Endodermal cell (in vitro differentiated cells): ENCODE measurements around the gene MGAT5B. TPM values are rescaled to one million over a fixed set of nuclear protein-coding genes. Genes with fewer than 3 reads are reported as not detected.

Experiments used
- DNase-seq: peaks from one replicate; pipeline ENCODE4 v3.0.0-alpha.2; 2017
- H3K27ac ChIP-seq: 2 replicates; pipeline ENCODE4 v1.5.1; 2013; ENCODE audit warnings: mild to moderate bottlenecking, low read depth, low read length, moderate library complexity
- H3K27me3 ChIP-seq: 2 replicates; pipeline ENCODE4 v1.6.1; 2013; ENCODE audit warnings: mild to moderate bottlenecking, low read length, moderate library complexity; ENCODE audit not compliant: insufficient read depth, control insufficient read depth, poor library complexity, severe bottlenecking
- H3K36me3 ChIP-seq: 2 replicates; pipeline ENCODE4 v1.7.0; 2013; ENCODE audit warnings: mild to moderate bottlenecking, low read length, moderate library complexity; ENCODE audit not compliant: control insufficient read depth, insufficient read depth
- H3K4me1 ChIP-seq: one replicate; pipeline ENCODE4 v1.7.0; 2013; ENCODE audit warnings: low read length; ENCODE audit not compliant: control insufficient read depth, insufficient read depth
- H3K4me3 ChIP-seq: 2 replicates; pipeline ENCODE4 v1.5.1; 2013; ENCODE audit warnings: mild to moderate bottlenecking, low read length, moderate library complexity
- H3K9ac ChIP-seq: 2 replicates; pipeline ENCODE4 v1.6.1; 2013; ENCODE audit warnings: mild to moderate bottlenecking, low read length, moderate library complexity; ENCODE audit not compliant: poor library complexity, severe bottlenecking; ENCODE audit errors: extremely low read depth
- H3K9me3 ChIP-seq: 2 replicates; pipeline ENCODE4 v1.6.1; 2013; ENCODE audit warnings: mild to moderate bottlenecking, low read length, moderate library complexity; ENCODE audit not compliant: control insufficient read depth
- H3K27ac Mint-ChIP-seq: 2 replicates; pipeline ENCODE4 v1.8.0; 2020; ENCODE audit warnings: mixed read lengths
- H3K27me3 Mint-ChIP-seq: 2 replicates; pipeline ENCODE4 v1.8.0; 2021; ENCODE audit warnings: mild to moderate bottlenecking, mixed read lengths; ENCODE audit not compliant: insufficient read depth
- H3K36me3 Mint-ChIP-seq: 2 replicates; pipeline ENCODE4 v1.8.0; 2020; ENCODE audit warnings: low read depth, mixed read lengths
- H3K4me1 Mint-ChIP-seq: 2 replicates; pipeline ENCODE4 v1.8.0; 2020; ENCODE audit warnings: mixed read lengths
- H3K4me3 Mint-ChIP-seq: 2 replicates; pipeline ENCODE4 v1.8.0; 2020; ENCODE audit warnings: mild to moderate bottlenecking, moderate library complexity, mixed read lengths
- H3K9me3 Mint-ChIP-seq: 2 replicates; pipeline ENCODE4 v1.8.0; 2020; ENCODE audit warnings: mild to moderate bottlenecking, mixed read lengths
- WGBS, 2 experiments: methylation state at CpG; one replicate each; pipeline versions ENCODE4 v1.1.5 to v1.1.7; 2013; ENCODE audit warnings: missing lambda C conversion rate in 2 of 2, mixed read lengths in 1 of 2; ENCODE audit not compliant: insufficient coverage in 1 of 2, insufficient read length in 1 of 2; 5-methylcytosine and 5-hydroxymethylcytosine counted together
- total RNA-seq, 2 donors: library from RNA; stranded (reverse); fragmentation: NEBNext Ultra II Directional in 1 of 2; extraction: Animal tissue kit (Norgen Biotek cat#: 25700) in 1 of 2; gene quantifications; 2 replicates in 1 of 2; 3 replicates in 1 of 2; pipeline ENCODE4 v1.2.1, GENCODE V29; 2021
- TF ChIP-seq, protein P1 (sequence below): fragments of 200-600 bp; sonication (generic); conservative IDR thresholded peaks from 2 replicates; pipeline ENCODE4 v1.5.0; 2021; ENCODE audit warnings: antibody characterized with exemption, mild to moderate bottlenecking

Gene MGAT5B
- total RNA-seq, 2 donors from 2014 or later = 2.9 to 3.3 TPM

DNA sequence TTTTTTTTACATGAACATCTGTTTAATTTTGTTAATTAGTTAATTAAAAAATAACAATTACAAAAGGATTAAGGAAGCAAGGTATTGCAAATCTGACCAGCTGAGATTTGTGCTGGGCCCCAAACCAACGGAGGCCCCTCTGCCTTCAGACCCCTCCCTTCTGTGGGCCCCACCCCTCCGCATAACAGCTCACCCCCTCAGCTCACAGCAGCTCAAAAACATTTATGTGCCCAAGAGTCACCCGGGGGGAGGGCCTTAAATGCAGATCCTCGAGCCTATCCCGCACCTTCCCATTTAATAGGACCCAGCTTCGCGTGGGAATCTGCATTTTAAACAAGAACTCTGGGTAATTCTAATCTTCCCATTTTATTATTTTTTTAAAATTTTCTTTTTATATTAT, 75.0 kb downstream of the MGAT5B start:
- 72 to 80% methylated on average over 3 to 7 of the region's 7 CpGs for WGBS, 2 experiments
- Mint-ChIP-seq H3K4me3 (no peak overlapping the region), H3K4me1 (peaks cover 3% of the 10 kb centered on the region), H3K27ac (no peak overlapping the region), H3K36me3 (no peaks in the 10 kb centered on the region), H3K27me3 (no peaks in the 10 kb centered on the region), H3K9me3 (no peaks in the 10 kb centered on the region)
- Histone ChIP-seq H3K4me3 (no peak overlapping the region), H3K27me3 (no peaks in the 10 kb centered on the region), H3K4me1 (no peaks in the 10 kb centered on the region), H3K27ac (no peak overlapping the region), H3K9me3 (no peaks in the 10 kb centered on the region), H3K36me3 (no peaks in the 10 kb centered on the region), H3K9ac (no peak overlapping the region)
- TF ChIP-seq, protein P1, sequence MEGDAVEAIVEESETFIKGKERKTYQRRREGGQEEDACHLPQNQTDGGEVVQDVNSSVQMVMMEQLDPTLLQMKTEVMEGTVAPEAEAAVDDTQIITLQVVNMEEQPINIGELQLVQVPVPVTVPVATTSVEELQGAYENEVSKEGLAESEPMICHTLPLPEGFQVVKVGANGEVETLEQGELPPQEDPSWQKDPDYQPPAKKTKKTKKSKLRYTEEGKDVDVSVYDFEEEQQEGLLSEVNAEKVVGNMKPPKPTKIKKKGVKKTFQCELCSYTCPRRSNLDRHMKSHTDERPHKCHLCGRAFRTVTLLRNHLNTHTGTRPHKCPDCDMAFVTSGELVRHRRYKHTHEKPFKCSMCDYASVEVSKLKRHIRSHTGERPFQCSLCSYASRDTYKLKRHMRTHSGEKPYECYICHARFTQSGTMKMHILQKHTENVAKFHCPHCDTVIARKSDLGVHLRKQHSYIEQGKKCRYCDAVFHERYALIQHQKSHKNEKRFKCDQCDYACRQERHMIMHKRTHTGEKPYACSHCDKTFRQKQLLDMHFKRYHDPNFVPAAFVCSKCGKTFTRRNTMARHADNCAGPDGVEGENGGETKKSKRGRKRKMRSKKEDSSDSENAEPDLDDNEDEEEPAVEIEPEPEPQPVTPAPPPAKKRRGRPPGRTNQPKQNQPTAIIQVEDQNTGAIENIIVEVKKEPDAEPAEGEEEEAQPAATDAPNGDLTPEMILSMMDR = no peak
- DNase-seq = no peak

DNA sequence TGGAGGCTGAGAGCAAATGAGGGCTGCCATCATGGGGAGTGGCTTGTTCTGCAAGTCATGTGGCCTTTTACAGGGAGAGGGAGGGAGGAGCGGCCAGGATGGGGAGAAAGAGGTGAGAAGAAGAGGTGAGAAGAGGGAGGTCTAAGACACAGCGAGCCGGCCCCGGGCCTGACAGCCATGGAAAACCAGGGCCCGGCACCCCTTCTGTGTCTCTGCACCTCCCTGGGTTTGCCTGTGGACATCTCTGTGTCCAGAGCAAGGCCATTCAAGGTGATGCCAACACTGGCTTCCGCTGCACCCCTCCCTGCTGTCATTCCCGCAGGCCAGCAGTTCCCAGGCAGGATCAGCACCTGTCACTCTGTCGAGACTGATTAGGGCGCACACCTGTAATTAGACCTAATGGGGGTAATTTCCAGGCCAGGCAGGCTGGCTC, 75.6 kb downstream of the MGAT5B start:
- peak; percentile 76 for DNase-seq
- H3K27ac Mint-ChIP-seq = peak overlapping the region; percentile 41
- no peaks in the 10 kb centered on the region for H3K9me3 Mint-ChIP-seq
- Histone ChIP-seq H3K27ac (no peak overlapping the region), H3K4me3 (no peak overlapping the region), H3K4me1 (no peaks in the 10 kb centered on the region), H3K9me3 (no peaks in the 10 kb centered on the region), H3K9ac (no peak overlapping the region), H3K36me3 (no peaks in the 10 kb centered on the region), H3K27me3 (no peaks in the 10 kb centered on the region)
- H3K36me3 Mint-ChIP-seq = no peaks in the 10 kb centered on the region
- WGBS, 2 experiments = 86 to 90% methylated on average over 9 of the region's 9 CpGs
- H3K4me1 Mint-ChIP-seq = peaks cover 3% of the 10 kb centered on the region
- no peak overlapping the region for H3K4me3 Mint-ChIP-seq
- no peaks in the 10 kb centered on the region for H3K27me3 Mint-ChIP-seq
- TF ChIP-seq, protein P1 = no peak

DNA sequence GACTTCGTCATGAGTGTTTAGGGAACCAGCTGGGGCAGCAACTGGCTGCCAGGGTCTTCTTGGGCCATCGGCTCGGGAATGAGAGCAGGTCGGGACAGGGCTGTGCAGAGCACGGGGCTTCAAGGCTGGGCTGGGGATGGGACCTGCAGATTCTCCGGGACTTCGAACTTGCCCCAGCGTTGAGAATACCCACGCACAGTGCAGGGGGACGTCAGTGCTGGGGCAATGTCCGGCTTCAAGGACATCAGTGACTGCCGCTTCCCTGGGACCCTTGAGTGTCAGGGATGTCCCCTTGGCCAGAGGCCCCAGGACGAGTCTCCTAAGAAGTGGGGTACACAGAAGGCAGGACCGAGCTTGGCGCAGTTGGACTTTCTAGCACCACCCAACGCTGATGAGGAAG, 76.3 kb downstream of the MGAT5B start:
- Mint-ChIP-seq H3K9me3 (no peaks in the 10 kb centered on the region), H3K27me3 (no peaks in the 10 kb centered on the region), H3K36me3 (no peaks in the 10 kb centered on the region), H3K4me3 (no peak overlapping the region), H3K27ac (no peak overlapping the region), H3K4me1 (peaks cover 3% of the 10 kb centered on the region)
- TF ChIP-seq, protein P1 = no peak
- H3K9me3 ChIP-seq = no peaks in the 10 kb centered on the region
- 91% methylated on average over 9 to 16 of the region's 16 CpGs for WGBS, 2 experiments
- H3K27ac ChIP-seq = no peak overlapping the region
- H3K36me3 ChIP-seq = no peaks in the 10 kb centered on the region
- H3K27me3 ChIP-seq = no peaks in the 10 kb centered on the region
- DNase-seq = no peak
- H3K4me1 ChIP-seq = no peaks in the 10 kb centered on the region
- H3K9ac ChIP-seq = no peak overlapping the region
- no peak overlapping the region for H3K4me3 ChIP-seq
